ENCODE measurements around the gene ADCY9. TPM values are rescaled to one million over a fixed set of nuclear protein-coding genes. Genes with fewer than 3 reads are reported as not detected.
A peak's percentile ranks its signal among the peaks of the same experiment; 100 is the strongest.

ADCY9 gene
- polyA plus RNA-seq, 2 of the 4 experiments (the other 2 are of a cell fraction) = 6.2 to 7.6 TPM

DNA sequence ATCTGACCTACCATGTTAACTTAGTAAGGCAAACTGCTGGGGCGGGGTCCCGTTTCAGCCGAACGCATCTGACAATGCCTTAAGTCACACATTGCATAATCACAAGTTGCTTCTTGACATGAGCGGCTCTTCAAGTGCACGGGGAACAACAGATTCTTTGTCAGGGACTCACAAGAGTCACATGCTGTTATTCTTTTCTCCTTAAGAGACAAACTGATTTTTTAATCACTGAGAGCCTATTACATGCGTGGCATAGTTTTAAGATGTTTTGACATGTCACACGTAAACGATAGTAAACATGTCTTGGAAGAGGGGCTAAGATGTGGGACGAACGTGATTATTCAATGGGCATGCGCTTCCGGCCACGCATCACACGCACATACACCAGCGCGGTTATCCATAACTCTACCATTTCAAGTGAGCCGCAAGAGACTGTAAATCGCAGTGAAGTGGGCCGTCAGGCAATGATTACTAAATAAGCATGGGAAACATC, 63.4 kb downstream of the ADCY9 start:
- H3K4me2 ChIP-seq = peak overlapping the region; percentile 65
- 90% methylated on average over 20 of the region's 20 CpGs for WGBS (ENCODE audit: missing lambda C conversion rate)
- no peak for DNase-seq (ENCODE audit: low read depth in 1 of 2, low spot score in 1 of 2)
- H3K4me1 ChIP-seq = peaks cover 19% of the 10 kb centered on the region
- no peak overlapping the region for H3K4me3 ChIP-seq
- peak overlapping the region in 1 of 2 experiments; percentile 65; a peak in 2 of 6 replicates for H3K27ac ChIP-seq
- no peak for ATAC-seq
- ChIA-PET CTCF (interaction anchor here (1.3 to 1.5 kb wide), 2 partner anchors 70 to 201 kb away, joined by 4 to 5 read pairs; no protein-coding TSS in a partner anchor), POLR2A (no interaction called here)
- H3K9me3 ChIP-seq = no peaks in the 10 kb centered on the region
- TF ChIP-seq, protein P1, sequence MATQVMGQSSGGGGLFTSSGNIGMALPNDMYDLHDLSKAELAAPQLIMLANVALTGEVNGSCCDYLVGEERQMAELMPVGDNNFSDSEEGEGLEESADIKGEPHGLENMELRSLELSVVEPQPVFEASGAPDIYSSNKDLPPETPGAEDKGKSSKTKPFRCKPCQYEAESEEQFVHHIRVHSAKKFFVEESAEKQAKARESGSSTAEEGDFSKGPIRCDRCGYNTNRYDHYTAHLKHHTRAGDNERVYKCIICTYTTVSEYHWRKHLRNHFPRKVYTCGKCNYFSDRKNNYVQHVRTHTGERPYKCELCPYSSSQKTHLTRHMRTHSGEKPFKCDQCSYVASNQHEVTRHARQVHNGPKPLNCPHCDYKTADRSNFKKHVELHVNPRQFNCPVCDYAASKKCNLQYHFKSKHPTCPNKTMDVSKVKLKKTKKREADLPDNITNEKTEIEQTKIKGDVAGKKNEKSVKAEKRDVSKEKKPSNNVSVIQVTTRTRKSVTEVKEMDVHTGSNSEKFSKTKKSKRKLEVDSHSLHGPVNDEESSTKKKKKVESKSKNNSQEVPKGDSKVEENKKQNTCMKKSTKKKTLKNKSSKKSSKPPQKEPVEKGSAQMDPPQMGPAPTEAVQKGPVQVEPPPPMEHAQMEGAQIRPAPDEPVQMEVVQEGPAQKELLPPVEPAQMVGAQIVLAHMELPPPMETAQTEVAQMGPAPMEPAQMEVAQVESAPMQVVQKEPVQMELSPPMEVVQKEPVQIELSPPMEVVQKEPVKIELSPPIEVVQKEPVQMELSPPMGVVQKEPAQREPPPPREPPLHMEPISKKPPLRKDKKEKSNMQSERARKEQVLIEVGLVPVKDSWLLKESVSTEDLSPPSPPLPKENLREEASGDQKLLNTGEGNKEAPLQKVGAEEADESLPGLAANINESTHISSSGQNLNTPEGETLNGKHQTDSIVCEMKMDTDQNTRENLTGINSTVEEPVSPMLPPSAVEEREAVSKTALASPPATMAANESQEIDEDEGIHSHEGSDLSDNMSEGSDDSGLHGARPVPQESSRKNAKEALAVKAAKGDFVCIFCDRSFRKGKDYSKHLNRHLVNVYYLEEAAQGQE (IDR thresholded peaks at IDR 0.05) = no peak
- TF ChIP-seq POLR2AphosphoS2 (conservative IDR thresholded peaks at IDR 0.05; ENCODE audit: low read length) (no peak), SMC3 (IDR thresholded peaks at IDR 0.05) (no peak), ZFP36 (IDR thresholded peaks at IDR 0.05; ENCODE audit: borderline replicate concordance, partially characterized antibody) (no peak), CEBPB (IDR thresholded peaks at IDR 0.05) (no peak), ZNF302 (CRISPR knock-in tag; IDR thresholded peaks at IDR 0.05) (no peak), HOXB13 (CRISPR knock-in tag; IDR thresholded peaks at IDR 0.05; ENCODE audit: low read depth) (no peak), JUN (IDR thresholded peaks at IDR 0.05) (no peak), FOXS1 (CRISPR knock-in tag; IDR thresholded peaks at IDR 0.05) (no peak), SREBF2 (IDR thresholded peaks at IDR 0.05) (no peak), TP53 (CRISPR knock-in tag; IDR thresholded peaks at IDR 0.05) (no peak), BHLHE40 (IDR thresholded peaks at IDR 0.05; ENCODE audit: low read depth, low read length) (no peak)
- no peak for FAIRE-seq

DNA sequence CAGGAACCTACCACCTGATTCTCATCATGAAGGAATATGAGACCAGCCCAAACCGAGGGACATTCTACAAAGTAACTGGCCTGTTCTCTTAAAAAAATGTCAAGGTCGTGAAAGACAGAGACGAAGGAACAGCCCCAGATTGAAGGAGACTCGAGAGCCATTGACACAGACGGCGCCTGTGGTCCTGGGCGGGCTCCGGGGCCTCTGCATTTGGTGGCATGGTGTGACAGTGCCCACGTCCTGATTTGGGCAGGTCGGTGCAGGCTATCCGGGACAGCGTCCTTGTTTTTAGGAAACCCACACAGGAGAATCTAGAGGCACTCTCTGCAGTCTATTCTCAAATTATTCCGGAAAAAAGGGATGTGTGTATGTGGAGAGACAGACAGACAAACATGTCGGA, 64.1 kb downstream of the ADCY9 start:
- H3K27ac ChIP-seq = no peak overlapping the region
- WGBS (ENCODE audit: missing lambda C conversion rate) = 86% methylated on average over 14 of the region's 14 CpGs
- DNase-seq (ENCODE audit: low read depth in 1 of 2, low spot score in 1 of 2) (no peak), FAIRE-seq (no peak), ATAC-seq (no peak)
- H3K4me3 ChIP-seq = no peak overlapping the region
- H3K4me1 ChIP-seq = peaks cover 19% of the 10 kb centered on the region
- H3K4me2 ChIP-seq = no peak overlapping the region
- POLR2A ChIA-PET = no interaction called here
- no peak for TF ChIP-seq HOXB5 (CRISPR knock-in tag; IDR thresholded peaks at IDR 0.05)
- TF ChIP-seq KDM1A (IDR thresholded peaks at IDR 0.05; ENCODE audit: low read depth) = no peak
- no peak for TF ChIP-seq FOSL2 (IDR thresholded peaks at IDR 0.05)
- TF ChIP-seq FOSL2 (CRISPR knock-in tag; IDR thresholded peaks at IDR 0.05) = no peak
- TF ChIP-seq, protein P2, sequence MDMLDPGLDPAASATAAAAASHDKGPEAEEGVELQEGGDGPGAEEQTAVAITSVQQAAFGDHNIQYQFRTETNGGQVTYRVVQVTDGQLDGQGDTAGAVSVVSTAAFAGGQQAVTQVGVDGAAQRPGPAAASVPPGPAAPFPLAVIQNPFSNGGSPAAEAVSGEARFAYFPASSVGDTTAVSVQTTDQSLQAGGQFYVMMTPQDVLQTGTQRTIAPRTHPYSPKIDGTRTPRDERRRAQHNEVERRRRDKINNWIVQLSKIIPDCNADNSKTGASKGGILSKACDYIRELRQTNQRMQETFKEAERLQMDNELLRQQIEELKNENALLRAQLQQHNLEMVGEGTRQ (IDR thresholded peaks at IDR 0.05) = no peak
- TF ChIP-seq, protein P3, sequence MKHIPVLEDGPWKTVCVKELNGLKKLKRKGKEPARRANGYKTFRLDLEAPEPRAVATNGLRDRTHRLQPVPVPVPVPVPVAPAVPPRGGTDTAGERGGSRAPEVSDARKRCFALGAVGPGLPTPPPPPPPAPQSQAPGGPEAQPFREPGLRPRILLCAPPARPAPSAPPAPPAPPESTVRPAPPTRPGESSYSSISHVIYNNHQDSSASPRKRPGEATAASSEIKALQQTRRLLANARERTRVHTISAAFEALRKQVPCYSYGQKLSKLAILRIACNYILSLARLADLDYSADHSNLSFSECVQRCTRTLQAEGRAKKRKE (CRISPR knock-in tag; IDR thresholded peaks at IDR 0.05; ENCODE audit: low read depth) = no peak
- TF ChIP-seq POLR2A (IDR thresholded peaks at IDR 0.05; ENCODE audit: low read length) = no peak
- TF ChIP-seq, protein P4, sequence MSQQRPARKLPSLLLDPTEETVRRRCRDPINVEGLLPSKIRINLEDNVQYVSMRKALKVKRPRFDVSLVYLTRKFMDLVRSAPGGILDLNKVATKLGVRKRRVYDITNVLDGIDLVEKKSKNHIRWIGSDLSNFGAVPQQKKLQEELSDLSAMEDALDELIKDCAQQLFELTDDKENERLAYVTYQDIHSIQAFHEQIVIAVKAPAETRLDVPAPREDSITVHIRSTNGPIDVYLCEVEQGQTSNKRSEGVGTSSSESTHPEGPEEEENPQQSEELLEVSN (IDR thresholded peaks at IDR 0.05; ENCODE audit: borderline replicate concordance, low read depth) = no peak
- TF ChIP-seq HDAC2 (IDR thresholded peaks at IDR 0.05) = no peak
- TF ChIP-seq RCOR1 (IDR thresholded peaks at IDR 0.05; ENCODE audit: low read depth, low read length) = no peak
- no peak for TF ChIP-seq HOXB13 (CRISPR knock-in tag; IDR thresholded peaks at IDR 0.05; ENCODE audit: low read depth)
- H3K9me3 ChIP-seq = no peaks in the 10 kb centered on the region
- CTCF ChIA-PET = no interaction called here

Data from A549 (cell line).